Stimulated activated CD4-positive, alpha-beta T cell treated with anti-CD3 and anti-CD28 coated beads, Interleukin-2, amount 100 ng/mL, for 48 hours (primary cell): ENCODE results near the gene POP5.
"Not testable (repeated sequence)": the region's sequence is repeated elsewhere in the genome, so short reads cannot be mapped to it uniquely, and the experiment has no call there.

ENCODE experiments used
- DNase-seq, 2 donors: peaks; one replicate each; pipeline ENCODE4 v3.0.0-alpha.2; 2020

POP5 gene

GRCh38 chr12:120580787-120581723, at the start of gene POP5:
TSS of gene POP5 (minus strand) at chr12:120581402. CDS start at chr12:120581362, 40 bp downstream.
- DNase-seq = peak; percentile 87 to 90

DNA sequence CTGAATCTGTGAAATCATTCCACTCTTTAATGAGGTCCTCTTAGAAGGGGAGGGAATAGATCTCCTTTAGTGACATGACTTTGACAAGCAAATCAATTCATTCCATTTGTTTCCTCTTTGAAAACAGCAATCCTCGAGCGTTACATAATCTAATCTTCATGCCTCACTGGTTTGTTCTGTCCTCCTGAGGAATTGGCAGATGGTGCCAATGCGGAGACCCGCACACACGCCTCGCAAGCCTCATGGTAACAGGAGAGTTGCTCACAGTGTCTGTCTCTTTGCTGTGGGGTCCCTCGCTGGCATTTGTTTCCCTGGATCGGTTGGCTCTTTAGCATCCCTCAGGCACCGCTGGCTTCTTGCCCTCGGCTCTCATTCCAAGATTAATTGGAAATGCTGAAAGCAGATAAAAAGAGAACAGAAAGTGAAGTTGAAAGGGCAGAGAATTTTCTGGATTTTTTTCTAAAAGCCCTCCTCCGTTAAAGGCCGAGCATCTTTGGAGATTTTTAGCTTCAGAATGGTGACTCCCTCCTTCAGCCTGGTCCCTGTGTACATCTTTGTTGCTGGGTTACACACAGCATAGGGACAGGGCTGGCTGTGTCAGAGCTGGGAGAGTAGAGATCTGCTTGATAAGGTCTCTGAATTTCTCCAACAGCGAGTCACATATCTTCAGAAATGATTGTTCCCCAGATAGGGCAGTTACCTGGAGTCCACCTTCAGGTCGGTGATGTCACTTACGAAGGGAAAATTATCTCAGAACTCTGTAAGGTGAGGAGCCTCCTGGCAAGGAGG, 49.1 kb upstream of the POP5 start:
- no peak for DNase-seq

- DNase-seq = no peak
Measured at GRCh38 chr12:120628919-120629318, 47.7 kb upstream of the POP5 start.

DNA sequence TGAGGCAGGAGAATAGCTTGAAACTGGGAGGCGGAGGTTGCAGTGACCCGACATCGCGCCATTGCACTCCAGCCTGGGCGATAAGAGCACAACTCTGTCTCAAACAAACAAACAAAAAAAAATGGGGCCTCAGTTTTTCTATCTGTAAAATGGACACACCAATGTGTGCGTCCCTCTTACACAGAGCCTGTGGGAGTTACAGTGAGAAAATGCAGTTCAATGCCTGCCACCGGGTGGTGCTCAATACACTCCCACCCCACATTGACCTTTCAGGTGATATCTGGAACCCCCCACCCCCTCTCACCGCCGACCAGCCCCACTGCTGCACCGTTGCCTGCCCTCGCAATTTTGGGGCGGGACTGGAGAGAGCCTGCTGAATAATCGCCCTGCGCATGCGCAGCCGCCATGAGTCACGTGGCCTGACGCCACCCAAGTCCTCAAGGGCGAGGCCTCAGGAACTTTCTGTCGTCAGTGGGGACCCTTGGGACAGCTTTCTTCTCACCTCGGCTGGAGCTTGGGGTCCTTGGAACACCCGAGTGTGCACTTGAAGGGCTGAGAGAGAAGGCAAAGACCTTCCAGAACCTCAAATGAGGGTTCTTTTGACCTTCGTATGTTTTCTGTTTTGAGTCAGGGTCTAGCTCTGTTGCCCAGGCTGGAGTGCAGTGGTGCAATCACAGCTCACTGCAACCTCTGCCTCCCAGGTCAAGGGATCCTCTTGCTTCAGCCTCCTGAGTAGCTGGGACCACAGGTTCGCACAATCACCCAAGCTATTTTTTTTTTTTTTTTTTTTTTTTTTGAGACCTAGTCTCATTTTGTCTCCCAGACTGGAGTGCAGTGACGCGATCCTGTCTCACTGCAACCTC, 44.6 kb upstream of the POP5 start:
- no peak for DNase-seq

DNA sequence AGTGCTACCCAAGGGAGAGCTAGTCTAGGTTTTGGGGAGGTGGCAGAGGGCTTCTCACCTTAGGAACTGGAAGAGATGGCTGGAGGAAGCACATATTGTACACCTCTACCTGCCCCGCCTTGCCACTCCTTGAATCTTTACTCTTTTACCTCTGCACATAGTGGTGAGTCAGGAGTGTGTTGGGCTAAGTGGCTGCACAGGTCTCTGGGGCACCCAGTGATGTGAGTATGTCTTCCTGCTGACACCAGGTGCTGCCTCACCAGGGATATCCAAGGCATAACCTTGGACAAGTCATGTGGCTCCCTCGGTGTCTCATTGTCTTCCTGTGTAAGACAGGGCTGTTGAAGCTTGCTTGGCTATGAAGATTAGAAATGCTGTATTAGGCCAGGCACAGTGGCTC, 39.4 kb upstream of the POP5 start:
- DNase-seq = no peak

DNA sequence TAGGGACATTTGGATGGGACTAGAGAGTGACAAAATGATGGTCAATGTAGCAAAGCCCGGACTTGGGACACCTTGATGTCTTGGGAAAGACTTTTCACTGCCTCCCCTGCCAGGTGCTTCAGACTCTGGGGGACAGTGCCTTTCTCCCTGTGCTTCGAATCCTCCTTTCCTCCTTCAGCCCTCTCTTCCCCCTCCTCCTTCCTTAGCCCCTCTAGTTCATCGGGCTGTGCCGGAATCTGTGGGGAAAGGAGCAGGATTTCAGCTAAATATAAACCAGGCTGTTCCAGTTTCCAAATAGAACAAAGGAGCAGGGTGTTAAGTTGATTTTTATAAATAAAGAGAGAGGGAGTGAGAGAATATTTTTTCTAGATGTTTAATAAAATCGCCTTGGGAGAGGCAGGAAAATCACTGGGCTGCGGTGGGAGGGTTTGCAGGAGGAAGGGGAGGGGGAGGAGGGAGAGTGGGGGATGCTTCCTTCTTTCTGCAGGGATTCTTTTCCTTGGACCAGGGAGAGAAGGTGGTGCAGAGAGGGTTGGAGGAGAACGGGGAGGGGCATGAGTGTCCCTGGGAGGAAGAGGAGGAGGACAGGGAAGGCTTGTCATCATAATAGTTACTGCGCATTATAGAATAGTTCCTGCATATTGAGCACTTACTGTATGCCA, 37.9 kb upstream of the POP5 start:
- DNase-seq = no peak

DNA sequence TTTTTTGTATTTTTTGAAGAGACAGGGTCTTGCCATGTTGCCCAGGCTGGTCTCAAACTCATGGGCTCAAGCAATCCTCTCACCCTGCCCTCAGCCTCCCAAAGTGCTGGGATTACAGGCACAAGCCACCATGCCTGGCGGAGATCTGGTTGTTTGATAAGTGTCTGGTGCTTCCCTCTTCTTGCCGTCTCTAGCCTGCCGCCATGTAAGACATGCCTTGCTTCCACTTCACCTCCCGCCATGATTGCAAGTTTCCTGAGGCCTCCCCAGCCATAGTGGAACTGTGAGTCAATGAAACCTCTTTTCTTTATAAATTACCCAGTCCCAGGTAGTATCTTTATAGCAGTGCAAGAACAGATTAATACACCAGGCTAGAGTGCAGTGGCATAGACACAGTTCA, 36.6 kb upstream of the POP5 start:
- DNase-seq = not testable (repeated sequence)

- not testable (repeated sequence) for DNase-seq
Measured at GRCh38 chr12:120617193-120617592, 36.0 kb upstream of the POP5 start.

- no peak for DNase-seq
Measured at GRCh38 chr12:120614848-120615247, 33.6 kb upstream of the POP5 start.

GRCh38 chr12:120611534-120611933, 30.3 kb upstream of the POP5 start:
- DNase-seq = not testable (repeated sequence)

DNA sequence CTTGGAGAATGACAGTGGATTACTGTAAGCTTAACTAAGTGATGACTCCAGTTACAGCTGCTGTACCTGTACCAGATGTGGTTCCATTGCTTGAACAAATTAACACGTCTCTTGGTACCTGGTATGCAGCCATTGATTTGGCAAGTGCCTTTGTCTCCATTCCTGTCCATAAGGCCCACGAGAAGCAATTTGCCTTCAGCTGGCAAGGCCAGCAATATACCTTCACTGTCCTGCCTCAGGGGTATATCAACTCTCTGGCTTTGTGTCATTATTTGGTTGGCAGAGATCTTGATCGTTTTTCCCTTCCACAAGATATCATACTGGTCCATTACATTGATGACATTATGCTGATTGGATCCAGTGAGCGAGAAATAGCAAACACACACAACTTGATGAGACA, 29.4 kb upstream of the POP5 start:
- no peak for DNase-seq

DNA sequence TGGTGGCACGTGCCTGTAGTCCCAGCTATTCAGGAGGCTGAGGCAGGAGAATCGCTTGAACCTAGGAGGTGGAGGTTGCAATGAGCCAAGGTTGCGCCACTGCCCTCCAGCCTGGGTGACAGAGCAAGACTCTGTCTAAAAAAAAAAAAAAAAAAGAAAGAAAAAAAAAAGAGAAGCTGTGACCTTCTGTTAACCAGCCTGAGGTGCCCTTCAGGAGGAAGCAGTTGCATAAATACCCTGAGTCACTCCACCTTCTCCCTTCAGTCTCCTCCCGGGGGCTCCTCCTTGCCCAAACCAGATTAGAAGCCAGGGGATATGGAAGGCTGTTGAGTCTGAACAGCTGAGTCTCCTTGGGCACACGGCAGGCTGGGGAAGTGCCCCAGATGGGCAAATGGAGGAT, 21.2 kb upstream of the POP5 start:
- DNase-seq = not testable (repeated sequence)

DNA sequence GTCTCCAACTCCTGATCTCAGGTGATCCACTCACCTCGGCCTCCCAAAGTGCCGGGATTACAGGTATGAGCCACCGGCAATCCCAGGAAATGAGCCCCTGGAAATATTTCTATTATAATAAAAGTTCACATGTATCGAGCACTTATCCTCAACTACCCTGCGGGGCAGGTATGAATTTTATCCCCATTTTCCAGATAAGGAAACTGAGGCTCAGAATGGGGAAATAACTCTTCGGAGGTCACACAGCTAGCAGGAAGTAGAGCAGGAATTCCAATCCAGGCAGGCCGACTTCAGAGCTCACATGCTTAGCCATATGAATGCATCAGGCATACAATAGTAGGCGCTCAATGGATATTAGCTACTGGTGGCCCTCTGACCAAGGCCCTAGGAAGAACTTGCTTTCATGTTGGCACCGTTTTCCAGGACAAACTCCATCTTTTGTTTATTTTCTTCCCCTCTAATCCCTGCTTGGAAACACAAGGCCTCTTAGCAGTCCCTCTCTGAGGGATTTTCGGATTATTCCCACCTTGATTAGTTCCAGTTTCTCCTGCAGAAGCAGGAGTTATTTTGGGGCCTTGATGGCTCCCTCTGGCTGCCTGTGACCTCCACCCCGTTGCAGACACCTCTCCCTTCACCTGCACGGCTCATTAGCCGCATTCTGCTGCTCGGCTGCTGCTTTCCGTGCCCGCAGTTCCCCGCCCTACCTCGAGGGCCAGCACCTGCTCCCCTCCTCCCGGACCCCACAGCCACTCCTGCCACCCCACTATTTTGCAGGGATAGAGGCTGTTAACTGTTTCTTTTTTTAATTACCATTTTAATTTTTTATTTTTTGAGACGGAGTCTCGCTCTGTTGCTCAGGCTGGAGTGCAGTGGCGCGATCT, 18.7 kb upstream of the POP5 start:
- no peak for DNase-seq

DNA sequence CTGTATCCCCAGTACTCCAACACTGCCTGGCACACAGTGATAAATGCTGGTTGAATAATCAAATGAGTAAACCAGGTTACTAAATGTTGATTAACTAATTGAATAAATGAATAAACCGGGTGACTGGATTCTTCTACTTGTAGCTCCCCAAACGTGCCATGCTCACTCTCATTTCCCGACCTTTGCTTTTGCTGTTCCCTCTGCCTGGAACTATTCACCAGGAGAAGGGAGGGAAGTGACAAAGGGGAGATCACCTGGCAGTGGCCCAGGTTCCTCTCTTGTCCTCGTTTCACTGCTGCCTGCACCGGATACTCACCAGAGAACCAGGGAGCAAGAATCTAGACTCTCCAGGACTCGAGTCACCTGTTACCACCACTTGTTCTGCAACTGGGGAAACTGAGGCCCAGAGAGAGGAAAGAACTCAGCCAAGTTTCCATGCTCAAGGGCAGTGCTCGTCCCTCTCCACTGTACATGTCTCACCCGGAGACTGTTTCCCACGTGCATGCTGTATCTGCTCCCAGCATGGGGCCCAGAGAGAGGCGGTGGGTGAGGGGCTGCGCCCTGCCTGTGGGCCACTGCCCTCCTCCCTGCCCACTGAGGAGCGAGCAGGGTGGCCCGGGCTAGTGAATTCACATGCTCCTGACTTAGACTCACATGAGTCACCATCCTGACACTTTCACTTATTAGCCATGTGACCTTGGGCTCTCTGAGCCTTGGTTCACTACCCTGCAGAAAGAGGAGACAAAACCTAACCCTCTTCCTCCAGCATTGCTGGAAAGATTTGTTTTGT, 17.7 kb upstream of the POP5 start:
- no peak for DNase-seq

DNA sequence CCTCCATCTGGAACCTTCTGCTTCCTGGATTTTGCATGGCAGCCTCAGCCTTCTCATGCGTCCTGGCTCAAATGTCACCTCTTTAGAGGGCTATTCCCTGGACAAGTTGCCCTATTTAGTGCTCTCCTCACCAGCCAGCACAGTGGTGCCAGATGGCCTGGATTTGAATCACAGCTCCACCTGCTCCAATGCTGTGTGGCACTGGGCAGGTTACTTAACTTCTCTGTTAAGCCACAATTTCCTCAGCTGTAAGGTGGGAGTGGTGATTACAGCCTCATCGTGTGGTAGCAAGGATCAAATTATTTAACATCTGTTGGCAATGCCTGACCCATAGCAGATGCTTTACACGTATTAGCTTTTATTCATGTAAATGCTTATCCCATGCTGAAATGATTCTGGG, 16.7 kb upstream of the POP5 start:
- no peak for DNase-seq

DNA sequence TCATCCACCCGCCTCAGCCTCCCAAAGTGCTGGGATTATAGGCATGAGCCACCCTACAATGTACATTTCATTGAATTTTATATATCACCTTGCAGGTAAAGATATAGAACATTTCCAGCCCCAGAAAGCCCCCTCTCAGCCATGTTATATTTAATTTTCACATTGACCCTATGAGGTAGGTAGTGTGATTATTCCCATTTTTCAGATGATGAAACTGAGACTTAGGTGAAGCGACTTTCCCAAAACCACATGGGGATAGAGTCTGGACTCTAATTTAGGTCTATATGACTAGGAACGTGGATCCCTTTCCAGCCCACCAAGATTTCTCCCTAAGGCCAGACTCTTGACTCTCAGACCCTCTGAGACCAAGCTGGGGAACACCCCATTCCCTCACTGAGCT, 15.7 kb upstream of the POP5 start:
- no peak for DNase-seq

DNA sequence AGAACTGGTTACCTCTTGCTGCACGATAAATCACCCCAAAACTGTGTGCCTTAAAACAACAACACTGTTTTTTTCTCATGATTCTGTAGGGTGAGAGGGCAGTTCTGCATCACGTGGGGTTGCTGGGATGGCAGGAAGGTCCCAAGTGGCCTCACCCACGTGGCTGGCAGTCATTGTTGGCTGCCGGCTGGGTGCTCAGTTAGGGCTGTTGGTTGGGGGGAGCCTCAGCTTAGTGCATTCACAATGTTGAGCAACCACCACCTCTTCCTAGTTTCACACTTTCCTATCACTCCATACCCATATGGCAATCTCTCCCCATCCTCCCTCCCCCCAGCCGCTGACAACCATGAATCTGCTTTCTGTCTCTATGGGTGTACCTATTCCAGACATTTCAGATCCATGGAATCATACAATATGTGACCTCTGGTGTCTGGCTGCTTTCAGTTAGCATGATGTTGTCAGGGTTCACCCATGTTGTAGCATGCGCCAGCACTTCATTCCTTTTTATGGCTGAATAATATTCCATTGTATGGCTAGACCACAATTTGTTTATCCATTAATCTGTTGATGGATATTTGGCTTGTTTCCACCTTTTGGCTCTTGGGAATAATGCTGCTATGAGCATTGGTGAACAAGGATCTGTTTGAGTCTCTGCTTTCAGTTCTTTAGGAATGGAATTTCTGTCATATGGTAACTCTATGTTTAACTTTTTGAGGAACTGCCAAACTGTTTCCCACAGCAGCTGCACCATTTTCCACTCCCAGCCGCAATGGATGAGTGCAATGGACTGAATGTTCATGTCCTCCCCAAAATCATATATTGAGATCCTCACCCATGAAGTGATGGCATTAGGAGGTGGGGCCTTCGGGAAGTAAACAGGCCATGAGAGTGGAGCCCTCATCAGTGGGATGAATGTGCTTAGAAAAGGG, 11.2 kb upstream of the POP5 start:
- no peak for DNase-seq

GRCh38 chr12:120590741-120591407, 9.7 kb upstream of the POP5 start:
- DNase-seq = no peak
